Caki2 (cell line): Measurements from ENCODE around the gene RNF126. TPM values are rescaled to one million over a fixed set of nuclear protein-coding genes. Genes with fewer than 3 reads are reported as not detected.

Experiments
- DNase-seq: peaks from one replicate; pipeline ENCODE4 v3.0.0-alpha.2; 2015; ENCODE audit warnings: low read depth
- in situ Hi-C: cut with HindIII; loops from 2 replicates; pipeline ENCODE4 v1.10.0; 2016; ENCODE audit warnings: low sequenced_read_pairs, low pct_unique_long_range_greater_than_20kb, mixed read lengths
- total RNA-seq: library from RNA; depleted of rRNA; stranded (reverse); fragments of >200 nt; shearing (Covaris generic); gene quantifications from 2 replicates; pipeline ENCODE4 v1.2.3, GENCODE V29; 2014; ENCODE audit warnings: low replicate concordance

RNF126 gene
- total RNA-seq, 1 experiment from 2014 or later = 21.3 TPM

DNA sequence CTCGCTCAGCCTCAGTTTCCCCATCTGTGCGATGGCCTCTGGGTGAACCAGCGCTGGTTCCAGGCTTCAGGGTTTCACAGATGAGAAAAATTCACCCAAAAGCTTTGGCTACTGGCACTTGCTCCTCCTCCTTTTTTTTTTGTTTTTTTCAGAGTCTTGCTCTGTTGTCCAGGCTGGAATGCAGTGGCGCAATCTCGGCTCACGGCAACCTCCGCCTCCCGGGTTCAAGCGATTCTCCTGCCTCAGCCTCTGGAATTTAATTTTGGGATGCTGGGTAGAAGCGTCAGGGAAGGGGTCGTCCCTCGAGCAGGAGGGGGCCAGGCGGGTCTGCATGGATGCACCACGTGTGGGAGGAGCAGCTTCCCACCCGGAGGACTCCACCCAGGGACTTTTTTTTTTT, 25.2 kb upstream of the RNF126 start:
- no peak for DNase-seq
- in situ Hi-C loops = no loop called here

DNA sequence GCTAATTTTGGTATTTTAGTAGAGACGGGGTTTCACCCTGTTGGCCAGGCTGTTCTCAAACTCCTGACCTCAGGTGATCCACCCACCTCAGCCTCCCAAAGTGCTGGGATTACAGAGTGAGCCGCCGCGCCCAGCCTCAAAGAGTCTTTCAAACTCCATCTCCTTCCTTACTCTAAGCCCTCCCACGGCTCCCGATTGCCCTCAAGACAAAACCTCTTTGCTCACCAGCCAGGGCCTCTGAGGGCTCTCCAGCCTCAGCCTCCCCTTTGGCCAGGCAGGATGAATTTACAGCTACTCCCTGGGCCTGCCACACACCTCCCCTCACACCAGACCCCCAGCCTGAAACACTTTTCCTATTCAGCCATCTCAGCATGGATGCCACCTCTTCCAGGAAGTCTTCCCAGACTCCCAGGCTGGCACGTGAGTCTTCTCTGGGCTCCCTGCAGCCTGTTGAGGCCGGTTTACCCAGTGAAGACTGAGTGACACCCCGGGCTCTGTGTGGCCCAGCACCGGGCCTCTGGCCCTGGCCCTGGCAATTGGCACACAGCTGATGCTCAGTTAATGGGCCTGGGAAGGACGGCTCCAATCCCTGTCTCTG, 24.7 kb upstream of the RNF126 start:
- no peak for DNase-seq

DNA sequence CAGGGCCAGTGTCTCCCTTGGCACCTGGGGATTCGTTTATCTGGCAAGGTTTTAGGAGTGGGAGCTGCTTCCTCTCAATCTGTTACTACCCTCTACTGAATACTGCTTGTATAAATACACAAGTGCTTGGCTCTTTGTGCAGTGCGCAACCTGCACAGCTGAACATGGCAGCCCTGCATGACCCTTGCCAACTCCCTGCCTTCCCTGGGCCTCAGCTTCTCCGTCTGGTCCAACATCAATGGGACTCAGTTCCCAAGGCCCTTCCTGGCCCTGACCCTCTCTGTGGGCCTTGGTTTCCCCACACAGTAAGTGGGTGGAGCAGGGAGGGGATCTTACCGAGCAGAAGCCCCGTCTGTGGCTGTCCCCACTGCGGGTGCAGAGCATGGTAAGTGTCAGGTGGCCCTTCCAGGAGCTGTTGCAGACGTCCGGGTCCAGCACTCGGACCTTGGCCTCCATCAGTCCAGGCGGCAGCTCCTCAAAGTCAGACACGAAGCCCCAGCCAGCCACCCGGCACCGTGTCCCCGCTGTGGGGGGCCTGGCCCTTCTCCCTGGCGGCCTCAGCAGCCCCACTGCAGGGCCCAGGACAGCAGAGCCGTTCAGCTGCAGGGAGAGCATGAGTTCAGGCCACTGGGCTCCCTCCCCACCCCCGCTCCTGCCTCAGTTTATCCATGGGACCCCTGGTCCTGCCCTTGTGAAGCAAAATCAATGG, 23.7 kb upstream of the RNF126 start:
- in situ Hi-C loops = no loop called here
- DNase-seq = no peak

More for the DNA sequence above, 24.7 kb upstream of the RNF126 start:
- in situ Hi-C loops = no loop called here

DNA sequence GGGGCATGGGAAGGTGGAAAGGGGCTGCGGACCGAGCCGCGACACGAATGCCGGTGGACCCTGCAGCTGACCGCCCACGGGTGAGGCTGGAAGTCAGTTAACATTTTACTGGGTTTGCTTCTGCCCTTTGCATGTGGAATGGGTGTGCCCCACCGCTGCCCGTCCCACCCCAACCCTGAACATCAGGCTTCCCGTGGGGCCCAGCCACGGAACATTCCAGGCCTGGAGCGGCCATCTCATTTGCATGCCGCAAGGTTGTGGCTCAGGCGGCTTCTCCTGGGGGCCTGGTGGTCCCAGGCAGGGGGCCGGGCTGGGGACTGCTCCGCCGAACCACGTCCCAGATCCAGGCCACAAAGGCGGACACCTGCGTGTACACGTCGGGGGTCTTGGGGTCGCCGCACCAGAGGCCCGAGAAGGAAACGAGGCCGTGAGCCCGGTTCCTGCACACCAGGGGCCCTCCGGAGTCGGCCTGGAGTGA, 22.5 kb upstream of the RNF126 start:
- DNase-seq = no peak
- in situ Hi-C loops = no loop called here

DNA sequence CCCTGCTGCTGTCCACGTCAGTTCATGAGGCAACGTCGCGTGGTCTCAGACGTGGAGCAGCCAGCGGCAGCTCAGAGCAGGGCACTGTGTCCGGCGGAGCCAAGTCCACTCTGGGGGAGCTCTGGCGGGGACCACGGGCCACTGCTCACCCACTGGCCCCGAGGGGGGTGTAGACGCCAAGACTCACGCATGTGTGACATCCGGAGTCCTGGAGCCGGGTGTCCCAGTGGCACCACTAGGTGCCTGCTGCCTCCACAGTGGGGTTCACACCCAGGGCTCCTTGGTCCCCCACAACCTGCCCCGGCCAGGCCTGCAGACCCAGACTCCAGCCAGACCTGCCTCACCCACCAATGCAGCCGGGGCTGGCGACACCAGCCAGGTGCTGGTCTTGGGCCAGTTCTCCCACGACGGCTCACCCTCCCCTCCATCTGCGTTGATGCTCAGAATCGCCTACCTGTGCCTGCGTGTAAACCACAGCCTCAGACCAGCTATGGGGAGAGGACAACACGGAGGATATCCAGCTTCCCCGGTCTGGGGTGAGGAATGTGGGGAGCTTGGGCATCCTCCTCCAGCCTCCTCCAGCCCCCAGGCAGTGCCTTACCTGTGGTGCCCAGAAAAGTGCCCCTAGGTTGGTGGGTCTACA, 19.8 kb upstream of the RNF126 start:
- in situ Hi-C loops = no loop called here
- no peak for DNase-seq

DNA sequence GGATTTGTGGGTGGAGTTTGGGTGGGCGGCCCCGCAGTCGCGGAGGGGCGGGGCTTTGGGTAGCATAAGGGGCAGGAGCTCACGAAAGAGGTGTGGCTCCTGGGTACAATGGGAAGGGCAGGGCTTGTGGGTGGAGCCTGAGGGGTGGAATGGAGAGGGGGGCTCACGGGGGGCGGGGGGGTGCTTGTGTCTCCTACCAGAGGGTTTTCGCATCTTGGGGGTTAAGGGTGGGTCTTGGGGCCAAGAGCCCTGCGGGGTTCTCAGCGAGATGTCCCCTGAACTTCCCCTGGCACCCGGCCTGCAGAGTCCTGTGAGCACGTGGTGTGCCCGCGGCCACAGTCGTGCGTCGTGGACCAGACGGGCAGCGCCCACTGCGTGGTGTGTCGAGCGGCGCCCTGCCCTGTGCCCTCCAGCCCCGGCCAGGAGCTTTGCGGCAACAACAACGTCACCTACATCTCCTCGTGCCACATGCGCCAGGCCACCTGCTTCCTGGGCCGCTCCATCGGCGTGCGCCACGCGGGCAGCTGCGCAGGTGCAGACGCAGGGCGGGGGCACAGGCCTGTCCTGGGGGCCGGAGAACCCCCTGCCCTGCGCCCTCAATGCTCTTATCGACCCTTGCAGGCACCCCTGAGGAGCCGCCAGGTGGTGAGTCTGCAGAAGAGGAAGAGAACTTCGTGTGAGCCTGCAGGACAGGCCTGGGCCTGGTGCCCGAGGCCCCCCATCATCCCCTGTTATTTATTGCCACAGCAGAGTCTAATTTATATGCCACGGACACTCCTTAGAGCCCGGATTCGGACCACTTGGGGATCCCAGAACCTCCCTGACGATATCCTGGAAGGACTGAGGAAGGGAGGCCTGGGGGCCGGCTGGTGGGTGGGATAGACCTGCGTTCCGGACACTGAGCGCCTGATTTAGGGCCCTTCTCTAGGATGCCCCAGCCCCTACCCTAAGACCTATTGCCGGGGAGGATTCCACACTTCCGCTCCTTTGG, 18.3 kb upstream of the RNF126 start:
- DNase-seq = no peak
- in situ Hi-C loops = no loop called here

DNA sequence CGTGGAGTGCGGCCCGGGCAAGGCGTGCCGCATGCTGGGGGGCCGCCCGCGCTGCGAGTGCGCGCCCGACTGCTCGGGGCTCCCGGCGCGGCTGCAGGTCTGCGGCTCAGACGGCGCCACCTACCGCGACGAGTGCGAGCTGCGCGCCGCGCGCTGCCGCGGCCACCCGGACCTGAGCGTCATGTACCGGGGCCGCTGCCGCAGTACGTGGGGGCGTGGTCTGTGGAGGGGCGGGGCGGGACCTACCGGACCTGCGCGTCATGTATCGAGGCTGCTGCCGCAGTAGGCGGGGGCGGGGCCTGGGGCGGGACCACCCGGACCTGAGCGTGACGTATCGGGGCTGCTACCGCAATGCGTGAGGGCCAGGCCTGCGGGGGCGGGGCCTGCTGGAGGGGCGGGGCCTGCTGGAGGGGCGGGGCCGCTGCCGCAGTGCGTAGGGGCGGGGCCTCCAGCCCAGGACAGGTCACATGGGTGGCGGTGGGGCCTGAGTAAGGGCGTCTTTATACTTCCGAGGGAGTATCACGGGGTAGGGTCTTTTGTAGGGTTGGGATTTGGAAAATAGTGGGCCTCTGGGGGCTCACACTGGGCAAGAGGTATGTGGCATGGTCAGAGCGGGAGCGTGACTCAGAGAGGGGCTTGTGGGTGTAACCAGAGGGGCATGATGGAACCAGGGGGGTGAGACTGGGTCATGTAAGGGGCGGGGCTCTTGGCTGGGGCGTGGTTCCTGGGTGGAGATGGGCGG, 17.4 kb upstream of the RNF126 start:
- DNase-seq = peak; percentile 86
- in situ Hi-C loops = no loop called here

DNA sequence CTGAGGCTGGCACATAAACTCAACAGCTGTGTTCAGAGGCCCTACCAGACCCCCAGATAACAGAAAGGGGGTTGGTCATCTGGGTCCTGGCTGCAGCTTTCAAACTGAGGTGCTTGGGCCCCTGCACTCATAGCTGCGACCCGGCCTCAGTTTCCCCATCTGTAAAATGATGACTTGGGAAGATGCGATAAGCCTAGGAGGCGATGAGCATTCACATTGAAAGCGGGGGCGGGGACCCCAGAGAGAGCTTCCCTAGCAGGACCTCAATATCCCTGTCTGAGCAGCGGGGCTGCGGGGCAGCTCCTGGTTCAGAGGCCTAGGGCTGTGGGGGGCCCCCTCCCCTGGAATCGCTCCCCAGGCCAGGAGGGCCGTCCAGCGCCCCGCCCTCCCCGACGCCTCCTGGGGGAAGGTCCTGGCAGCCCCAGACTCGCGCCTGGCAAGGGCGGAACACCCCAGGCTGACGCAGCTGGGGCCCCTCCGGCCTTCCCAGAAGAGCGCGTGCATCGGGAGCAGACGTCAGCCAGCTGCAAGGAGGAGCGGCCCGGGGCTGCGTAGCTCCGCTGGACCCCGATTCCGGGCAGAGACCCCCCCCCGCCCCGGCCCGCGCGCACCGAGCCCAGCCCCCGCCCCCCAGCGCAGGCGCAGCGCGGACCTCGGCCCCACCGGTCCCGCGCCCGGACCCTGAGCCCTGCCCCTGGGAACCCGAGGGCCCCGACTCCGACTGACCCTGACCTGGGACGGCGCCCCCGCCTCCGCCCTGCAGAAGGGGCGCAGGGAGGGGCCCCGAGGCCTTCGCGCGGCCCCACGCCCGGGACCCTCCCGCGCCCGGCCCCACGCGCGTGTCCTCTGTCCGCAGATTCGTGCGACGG, 16.6 kb upstream of the RNF126 start:
- in situ Hi-C loops = no loop called here
- no peak for DNase-seq

DNA sequence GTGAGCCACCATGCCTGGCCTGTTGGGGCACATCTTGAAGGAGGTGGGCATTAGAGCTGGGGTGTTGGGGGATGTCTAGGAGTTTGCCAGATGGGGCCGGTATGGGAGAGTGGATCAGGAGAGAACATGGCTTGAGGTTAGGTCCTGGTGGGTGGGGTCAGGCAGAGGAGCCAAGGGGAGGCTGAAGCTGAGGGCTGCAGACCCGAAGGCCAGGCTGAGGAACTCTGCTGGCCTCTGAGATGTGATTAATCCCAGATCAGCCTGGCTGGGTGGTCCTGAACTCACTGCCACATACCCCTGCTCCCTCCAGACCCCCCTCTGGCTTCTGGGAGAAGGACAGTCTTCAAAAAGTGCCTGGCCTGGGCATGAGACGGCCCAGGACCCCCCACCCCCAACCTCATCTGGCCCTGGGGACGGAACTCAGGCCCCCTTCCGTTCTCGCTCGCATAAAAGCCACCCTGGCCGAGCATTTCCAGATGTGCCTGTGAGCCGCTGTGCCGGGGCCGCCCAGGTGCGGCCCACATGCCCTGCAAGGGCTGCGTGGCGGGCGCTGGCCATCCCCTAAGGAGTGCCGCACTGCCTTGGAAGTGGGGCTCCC, 15.9 kb upstream of the RNF126 start:
- in situ Hi-C loops = no loop called here
- DNase-seq = no peak

DNA sequence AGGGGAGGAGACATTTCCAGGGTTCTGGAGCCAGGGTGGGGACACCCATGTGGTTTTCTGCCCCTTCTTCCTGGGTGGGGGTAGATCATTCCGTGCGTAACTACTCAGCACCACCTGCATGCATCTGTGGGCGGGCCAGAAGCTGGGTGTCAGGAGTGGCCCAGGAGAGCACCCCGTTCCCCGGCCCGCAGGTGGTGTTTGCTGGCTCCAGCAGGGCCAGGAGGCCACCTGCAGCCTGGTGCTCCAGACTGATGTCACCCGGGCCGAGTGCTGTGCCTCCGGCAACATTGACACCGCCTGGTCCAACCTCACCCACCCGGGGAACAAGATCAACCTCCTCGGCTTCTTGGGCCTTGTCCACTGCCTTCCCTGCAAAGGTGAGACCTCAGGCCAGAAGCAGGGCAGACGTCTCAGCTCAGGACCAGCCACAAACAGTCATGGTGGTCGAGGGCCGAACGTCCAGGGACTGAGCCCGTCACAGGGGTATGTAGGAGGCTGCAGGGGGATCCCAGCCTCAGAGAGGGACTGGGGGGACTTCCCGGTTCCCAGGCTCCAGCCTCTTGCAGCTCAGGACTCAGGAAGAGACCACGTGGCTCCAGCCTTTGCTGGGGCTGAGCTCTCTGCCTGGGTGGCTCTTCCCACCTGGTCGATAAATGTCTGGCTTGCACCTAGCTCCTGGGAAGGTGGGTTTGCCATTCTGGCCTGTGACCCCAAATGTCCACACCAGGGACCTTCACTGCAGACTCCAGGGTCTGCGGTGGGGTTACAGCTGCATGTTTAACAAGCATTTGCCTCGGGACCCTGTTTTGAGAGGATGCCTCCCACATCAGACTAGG, 14.8 kb upstream of the RNF126 start:
- DNase-seq = peak; percentile 46
- in situ Hi-C loops = no loop called here

DNA sequence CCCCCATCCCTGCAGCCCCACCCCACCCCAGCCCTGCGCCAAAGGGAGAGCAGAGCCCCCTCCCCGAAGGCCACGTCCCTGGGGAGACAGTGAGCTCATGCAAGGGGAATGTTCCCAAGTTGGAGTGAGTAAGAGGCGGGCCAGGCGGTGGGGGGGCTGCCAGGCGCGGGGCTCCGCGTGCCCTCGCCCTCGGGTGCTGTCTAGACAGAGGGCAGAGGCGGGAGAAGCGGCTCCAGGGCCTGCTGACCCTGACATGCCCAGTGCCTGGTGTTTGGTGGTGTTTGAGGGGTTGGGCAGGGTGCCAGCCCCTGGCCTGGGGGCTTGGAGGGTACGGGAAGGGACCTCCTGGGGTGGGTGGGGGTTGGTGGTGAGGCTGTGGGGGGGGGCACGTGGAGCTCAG, 14.2 kb upstream of the RNF126 start:
- in situ Hi-C loops = no loop called here
- DNase-seq = peak; percentile 74

DNA sequence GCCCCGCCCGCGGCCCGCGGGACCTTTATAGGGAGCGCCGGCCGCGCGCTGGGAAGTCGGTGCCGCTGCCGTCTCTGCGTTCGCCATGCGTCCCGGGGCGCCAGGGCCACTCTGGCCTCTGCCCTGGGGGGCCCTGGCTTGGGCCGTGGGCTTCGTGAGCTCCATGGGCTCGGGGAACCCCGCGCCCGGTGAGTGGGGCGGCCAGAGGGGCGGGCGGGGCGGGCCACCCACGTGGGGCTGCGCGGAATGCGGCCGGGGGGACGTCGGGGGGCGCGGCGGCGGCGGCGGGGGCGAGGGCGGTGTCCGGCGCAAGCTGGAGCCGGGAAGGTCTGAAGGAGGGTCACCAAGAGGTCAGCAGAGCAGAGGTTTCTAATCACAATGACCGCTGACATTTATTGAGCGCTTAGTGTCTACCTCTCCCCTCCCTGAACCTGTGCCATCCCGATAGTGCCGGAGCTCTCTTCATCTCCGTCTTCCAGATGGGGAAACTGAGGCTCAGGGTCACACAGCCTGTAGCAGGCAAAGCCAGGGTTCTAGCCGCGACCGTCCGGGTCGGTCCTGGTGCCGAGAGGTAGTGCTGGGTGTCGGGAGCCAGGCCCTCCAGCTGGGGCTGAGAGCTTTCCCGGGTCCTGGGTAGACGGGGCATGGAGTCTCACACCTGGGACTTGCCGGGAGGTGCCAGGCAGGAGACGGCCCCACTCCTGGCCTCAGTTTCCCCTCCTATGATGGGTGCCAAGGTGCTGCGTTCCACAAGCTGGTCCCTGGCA, 13.5 kb upstream of the RNF126 start, which contains the start of gene FSTL3:
FSTL3 (plus strand) TSS at position 54 of the 767 bp plus-strand sequence; CDS start at position 86, 32 bp downstream.
- peak; percentile 36 for DNase-seq

DNA sequence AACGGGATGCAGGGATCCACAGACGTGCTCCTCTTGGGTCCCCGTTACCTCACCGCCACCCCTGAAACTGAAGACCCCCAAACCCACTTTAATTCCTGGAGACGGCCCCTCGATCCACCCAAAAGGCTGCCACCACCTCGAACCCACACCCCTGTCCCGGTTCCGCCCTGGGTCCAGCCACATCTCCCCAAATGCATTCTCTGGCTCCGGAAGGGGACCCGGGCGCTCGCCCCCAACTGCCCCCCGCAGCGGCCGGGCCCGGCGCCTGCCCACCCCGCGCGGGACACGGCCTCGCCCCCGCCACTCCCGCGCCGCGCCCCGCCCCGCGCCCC, 13.0 kb upstream of the RNF126 start:
- in situ Hi-C loops = no loop called here
- no peak for DNase-seq

More for the DNA sequence above, 13.5 kb upstream of the RNF126 start, which contains the start of gene FSTL3:
- in situ Hi-C loops = no loop called here

DNA sequence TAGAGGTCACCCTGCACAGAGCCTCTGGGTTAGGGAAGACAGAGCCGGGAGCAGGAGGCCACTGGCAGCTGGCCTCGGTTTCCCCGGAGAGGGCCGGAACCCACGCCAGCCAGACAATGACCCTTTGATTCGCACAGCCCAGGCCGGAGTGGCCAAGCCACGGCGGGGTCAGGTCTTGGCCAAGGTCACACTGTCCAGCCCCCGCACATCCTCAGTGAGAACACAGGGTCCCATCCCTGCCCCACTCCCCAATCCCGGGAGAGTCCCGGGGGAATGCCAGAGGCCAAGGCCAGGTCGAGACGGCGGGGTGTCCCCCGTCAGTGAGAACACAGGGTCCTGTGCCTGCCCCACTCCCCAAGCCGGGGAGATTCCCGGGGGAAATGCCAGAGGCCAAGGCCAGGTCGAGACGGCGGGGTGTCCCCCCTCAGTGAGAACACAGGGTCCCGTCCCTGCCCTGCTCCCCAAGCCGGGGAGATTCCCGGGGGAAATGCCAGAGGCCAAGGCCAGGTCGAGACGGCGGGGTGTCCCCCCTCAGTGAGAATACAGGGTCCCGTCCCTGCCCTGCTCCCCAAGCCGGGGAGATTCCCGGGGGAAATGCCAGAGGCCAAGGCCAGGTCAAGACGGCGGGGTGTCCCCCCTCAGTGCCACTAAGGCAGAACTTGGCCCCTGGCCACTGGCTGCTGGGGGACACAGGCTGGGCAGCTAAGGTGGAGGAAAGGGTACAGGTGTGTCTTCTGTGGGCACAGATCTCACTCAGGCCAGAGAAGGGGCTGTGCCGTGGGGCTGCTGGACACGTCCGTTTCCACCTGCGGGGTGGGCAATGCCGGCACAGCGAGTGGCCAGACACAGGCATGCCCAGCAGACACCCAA, 11.5 kb upstream of the RNF126 start:
- in situ Hi-C loops = no loop called here
- DNase-seq = no peak
